ENCODE measurements around the gene A2ML1. TPM values are rescaled to one million over a fixed set of nuclear protein-coding genes. Genes with fewer than 3 reads are reported as not detected.
A peak's percentile ranks its signal among the peaks of the same experiment; 100 is the strongest.
"Not testable (repeated sequence)": the region's sequence is repeated elsewhere in the genome, so short reads cannot be mapped to it uniquely, and the experiment has no call there.

The A2ML1 gene
- total RNA-seq, 1 donor from 2014 or later = 0.19 TPM

GRCh38 chr12:8847435-8847834 is 25.0 kb downstream of the A2ML1 start:
- H3K27ac Mint-ChIP-seq = no peak overlapping the region
- H3K27me3 Mint-ChIP-seq = peaks cover 8% of the 10 kb centered on the region
- no peak overlapping the region for H3K4me3 Mint-ChIP-seq (ENCODE audit: low read depth)
- DNase-seq (ENCODE audit: low spot score, unreplicated experiment) = no peak
- H3K36me3 Mint-ChIP-seq (ENCODE audit: insufficient read depth) = no peaks in the 10 kb centered on the region
- no peaks in the 10 kb centered on the region for H3K4me1 Mint-ChIP-seq (ENCODE audit: low read depth)
- no peaks in the 10 kb centered on the region for H3K9me3 Mint-ChIP-seq (ENCODE audit: low read depth)
- TF ChIP-seq CTCF (IDR thresholded peaks at IDR 0.05; ENCODE audit: unreplicated experiment) = no peak

- DNase-seq (ENCODE audit: low spot score, unreplicated experiment) = no peak
- no peak overlapping the region for H3K4me3 Mint-ChIP-seq (ENCODE audit: low read depth)
- no peaks in the 10 kb centered on the region for H3K4me1 Mint-ChIP-seq (ENCODE audit: low read depth)
- peaks cover 8% of the 10 kb centered on the region for H3K27me3 Mint-ChIP-seq
- H3K9me3 Mint-ChIP-seq (ENCODE audit: low read depth) = no peaks in the 10 kb centered on the region
- H3K36me3 Mint-ChIP-seq (ENCODE audit: insufficient read depth) = no peaks in the 10 kb centered on the region
- TF ChIP-seq CTCF (IDR thresholded peaks at IDR 0.05; ENCODE audit: unreplicated experiment) = no peak
- H3K27ac Mint-ChIP-seq = no peak overlapping the region
These were observed 27.5 kb downstream of the A2ML1 start for GRCh38 chr12:8849876-8850275.

GRCh38 chr12:8852119-8852518 is 29.7 kb downstream of the A2ML1 start:
- H3K9me3 Mint-ChIP-seq (ENCODE audit: low read depth) = no peaks in the 10 kb centered on the region
- H3K4me3 Mint-ChIP-seq (ENCODE audit: low read depth) = no peak overlapping the region
- DNase-seq (ENCODE audit: low spot score, unreplicated experiment) = no peak
- peaks cover 8% of the 10 kb centered on the region for H3K27me3 Mint-ChIP-seq
- H3K27ac Mint-ChIP-seq = no peak overlapping the region
- no peaks in the 10 kb centered on the region for H3K4me1 Mint-ChIP-seq (ENCODE audit: low read depth)
- TF ChIP-seq CTCF (IDR thresholded peaks at IDR 0.05; ENCODE audit: unreplicated experiment) = no peak
- no peaks in the 10 kb centered on the region for H3K36me3 Mint-ChIP-seq (ENCODE audit: insufficient read depth)

- Mint-ChIP-seq H3K9me3 (ENCODE audit: low read depth) (no peaks in the 10 kb centered on the region), H3K36me3 (ENCODE audit: insufficient read depth) (no peaks in the 10 kb centered on the region), H3K27ac (no peak overlapping the region), H3K4me3 (ENCODE audit: low read depth) (no peak overlapping the region), H3K27me3 (no peaks in the 10 kb centered on the region), H3K4me1 (ENCODE audit: low read depth) (no peaks in the 10 kb centered on the region)
- no peak for TF ChIP-seq CTCF (IDR thresholded peaks at IDR 0.05; ENCODE audit: unreplicated experiment)
- DNase-seq (ENCODE audit: low spot score, unreplicated experiment) = no peak
These were observed 33.5 kb downstream of the A2ML1 start for GRCh38 chr12:8855891-8856290.

GRCh38 chr12:8859448-8859847 is 37.0 kb downstream of the A2ML1 start:
- H3K4me1 Mint-ChIP-seq (ENCODE audit: low read depth); H3K9me3 Mint-ChIP-seq (ENCODE audit: low read depth); H3K27ac Mint-ChIP-seq; DNase-seq (ENCODE audit: low spot score, unreplicated experiment); H3K36me3 Mint-ChIP-seq (ENCODE audit: insufficient read depth); H3K27me3 Mint-ChIP-seq; H3K4me3 Mint-ChIP-seq (ENCODE audit: low read depth): not testable (repeated sequence)

GRCh38 chr12:8860165-8860961 is 37.9 kb downstream of the A2ML1 start:
- DNase-seq (ENCODE audit: low spot score, unreplicated experiment) = no peak
- Mint-ChIP-seq H3K27me3 (no peaks in the 10 kb centered on the region), H3K4me3 (ENCODE audit: low read depth) (no peak overlapping the region), H3K36me3 (ENCODE audit: insufficient read depth) (no peaks in the 10 kb centered on the region), H3K9me3 (ENCODE audit: low read depth) (no peaks in the 10 kb centered on the region), H3K4me1 (ENCODE audit: low read depth) (no peaks in the 10 kb centered on the region), H3K27ac (no peak overlapping the region)
- peak; percentile 75 for TF ChIP-seq CTCF (IDR thresholded peaks at IDR 0.05; ENCODE audit: unreplicated experiment)

Measured in progenitor cell of endocrine pancreas (in vitro differentiated cells).